HepG2 (cell line): ENCODE data around the gene ACADVL. TPM values are rescaled to one million over a fixed set of nuclear protein-coding genes. Genes with fewer than 3 reads are reported as not detected.

ENCODE experiments used
- ATRX ChIP-seq: sonication (generic); formaldehyde crosslinking; IDR thresholded peaks from 2 replicates; pipeline ENCODE4 v1.4.0; 2020; ENCODE audit warnings: missing genetic modification reagents, borderline replicate concordance
- CBX1 ChIP-seq: IDR thresholded peaks from one replicate; pipeline ENCODE4 v1.6.1; 2016; ENCODE audit warnings: antibody characterized with exemption, low read depth
- IKZF4 ChIP-seq: sonication (generic); formaldehyde crosslinking; IDR thresholded peaks from 2 replicates; pipeline ENCODE4 v1.5.1; 2020; ENCODE audit warnings: borderline replicate concordance, mild to moderate bottlenecking, low read depth, missing genetic modification reagents; ENCODE audit errors: not compliant biosample characterization
- MAFF ChIP-seq: IDR thresholded peaks from 2 replicates; pipeline ENCODE4 v1.6.1; 2011; ENCODE audit warnings: low read depth, low read length, improper control_type of control experiment
- MAFK ChIP-seq, 2 experiments: IDR thresholded peaks in 1 of 2; conservative IDR thresholded peaks in 1 of 2; 2 replicates each; pipeline ENCODE4 v1.6.1; 2011; ENCODE audit warnings: improper control_type of control experiment in 2 of 2, low read length in 2 of 2
- MTF1 ChIP-seq: sonication (generic); formaldehyde crosslinking; IDR thresholded peaks from 2 replicates; pipeline ENCODE4 v1.5.0; 2020; ENCODE audit warnings: missing genetic modification reagents
- NONO ChIP-seq, 2 experiments: fragments of 450-650 bp in 1 of 2; sonication (generic) in 1 of 2; formaldehyde crosslinking in 1 of 2; IDR thresholded peaks in 1 of 2; conservative IDR thresholded peaks in 1 of 2; 2 replicates each; pipeline versions ENCODE4 v1.6.1 to v1.8.0; 2017 to 2022; ENCODE audit warnings: mild to moderate bottlenecking in 1 of 2, missing genetic modification reagents in 1 of 2, moderate library complexity in 1 of 2
- PITX1 ChIP-seq: sonication (generic); formaldehyde crosslinking; IDR thresholded peaks from 2 replicates; pipeline ENCODE4 v1.5.1; 2020; ENCODE audit warnings: mild to moderate bottlenecking, missing genetic modification reagents
- REPIN1 ChIP-seq: sonication (generic); formaldehyde crosslinking; IDR thresholded peaks from 2 replicates; pipeline ENCODE4 v1.8.0; 2022; ENCODE audit warnings: missing genetic modification reagents, low read depth, mild to moderate bottlenecking, borderline replicate concordance
- SMYD3 ChIP-seq: sonication (generic); formaldehyde crosslinking; IDR thresholded peaks from 2 replicates; pipeline ENCODE4 v1.8.1; 2023; ENCODE audit warnings: mild to moderate bottlenecking, missing genetic modification reagents
- SNAPC2 ChIP-seq: sonication (generic); formaldehyde crosslinking; IDR thresholded peaks from 2 replicates; pipeline ENCODE4 v1.8.1; 2022; ENCODE audit warnings: mild to moderate bottlenecking, missing genetic modification reagents
- SNRNP70 ChIP-seq: fragments of 200-400 bp; formaldehyde crosslinking; IDR thresholded peaks from 2 replicates; pipeline ENCODE4 v1.6.1; 2017; ENCODE audit warnings: mild to moderate bottlenecking, low read depth, low read length, moderate library complexity
- SPEN ChIP-seq: sonication (generic); formaldehyde crosslinking; IDR thresholded peaks from 2 replicates; pipeline ENCODE4 v1.5.1; 2020; ENCODE audit warnings: low read depth, mild to moderate bottlenecking, missing genetic modification reagents
- THYN1 ChIP-seq: sonication (generic); formaldehyde crosslinking; IDR thresholded peaks from 2 replicates; pipeline ENCODE4 v1.8.1; 2023; ENCODE audit warnings: low read depth, mild to moderate bottlenecking, moderate library complexity, missing genetic modification reagents, borderline replicate concordance
- ZFP82 ChIP-seq: sonication (generic); formaldehyde crosslinking; IDR thresholded peaks from 2 replicates; pipeline ENCODE4 v1.5.1; 2020; ENCODE audit warnings: mild to moderate bottlenecking, missing genetic modification reagents, borderline replicate concordance
- ZNF260 ChIP-seq: sonication (generic); formaldehyde crosslinking; IDR thresholded peaks from 2 replicates; pipeline ENCODE4 v1.4.0; 2020; ENCODE audit warnings: missing genetic modification reagents, low read depth, mild to moderate bottlenecking, borderline replicate concordance
- ZNF644 ChIP-seq: IDR thresholded peaks from 2 replicates; pipeline ENCODE4 v1.6.1; 2016; ENCODE audit warnings: low read depth
- ZNF724P ChIP-seq: sonication (generic); formaldehyde crosslinking; IDR thresholded peaks from 2 replicates; pipeline ENCODE4 v1.8.0; 2022; ENCODE audit warnings: missing genetic modification reagents, borderline replicate concordance
- ZNF75D ChIP-seq: sonication (generic); formaldehyde crosslinking; IDR thresholded peaks from 2 replicates; pipeline ENCODE4 v1.8.1; 2023; ENCODE audit warnings: missing genetic modification reagents, mild to moderate bottlenecking, borderline replicate concordance
- ZSCAN21 ChIP-seq: sonication (generic); formaldehyde crosslinking; IDR thresholded peaks from 2 replicates; pipeline ENCODE4 v1.8.0; 2022; ENCODE audit warnings: mild to moderate bottlenecking, missing genetic modification reagents, moderate library complexity, borderline replicate concordance
- polyA plus RNA-seq, 8 experiments: library from polyadenylated mRNA; depleted of rRNA in 3 of 8; stranded (reverse) in 7 of 8; unstranded in 1 of 8; fragments of >200 nt; fragmentation: Illumina TruSeq in 4 of 8; extraction: Trizol in 4 of 8; gene quantifications; 2 replicates each; pipeline versions ENCODE4 v1.2.1 to v1.2.3, GENCODE V29; 2011 to 2016; ENCODE audit warnings: low read depth in 4 of 8, missing spikeins in 1 of 8, mixed read lengths in 1 of 8; ENCODE audit not compliant: insufficient read depth in 1 of 8
- total RNA-seq, 5 experiments: library from RNA; depleted of rRNA; stranded (reverse); fragments of >200 nt; fragmentation: Illumina TruSeq; extraction: Trizol; gene quantifications; 2 replicates each; pipeline ENCODE4 v1.2.3, GENCODE V29; 2016; ENCODE audit warnings: low read depth in 1 of 5
- TF ChIP-seq, protein P1 (sequence below): IDR thresholded peaks from 2 replicates; pipeline ENCODE4 v1.6.1; 2016; ENCODE audit warnings: missing compliant biosample characterization, missing genetic modification reagents, borderline replicate concordance
- TF ChIP-seq, protein P2 (sequence below): sonication (generic); formaldehyde crosslinking; IDR thresholded peaks from 2 replicates; pipeline ENCODE4 v1.8.0; 2022; ENCODE audit warnings: mild to moderate bottlenecking, missing genetic modification reagents, moderate library complexity
- TF ChIP-seq, protein P3 (sequence below): IDR thresholded peaks from 2 replicates; pipeline ENCODE4 v1.6.1; 2016
- TF ChIP-seq, protein P4 (sequence below): sonication (generic); formaldehyde crosslinking; IDR thresholded peaks from 2 replicates; pipeline ENCODE4 v1.4.0; 2020; ENCODE audit warnings: missing genetic modification reagents

The ACADVL gene
- total and polyA plus RNA-seq, 2 of the 13 experiments (the other 11 are each of a cell fraction or from before 2014, with no cell fraction given), result 219 to 412 TPM

DNA sequence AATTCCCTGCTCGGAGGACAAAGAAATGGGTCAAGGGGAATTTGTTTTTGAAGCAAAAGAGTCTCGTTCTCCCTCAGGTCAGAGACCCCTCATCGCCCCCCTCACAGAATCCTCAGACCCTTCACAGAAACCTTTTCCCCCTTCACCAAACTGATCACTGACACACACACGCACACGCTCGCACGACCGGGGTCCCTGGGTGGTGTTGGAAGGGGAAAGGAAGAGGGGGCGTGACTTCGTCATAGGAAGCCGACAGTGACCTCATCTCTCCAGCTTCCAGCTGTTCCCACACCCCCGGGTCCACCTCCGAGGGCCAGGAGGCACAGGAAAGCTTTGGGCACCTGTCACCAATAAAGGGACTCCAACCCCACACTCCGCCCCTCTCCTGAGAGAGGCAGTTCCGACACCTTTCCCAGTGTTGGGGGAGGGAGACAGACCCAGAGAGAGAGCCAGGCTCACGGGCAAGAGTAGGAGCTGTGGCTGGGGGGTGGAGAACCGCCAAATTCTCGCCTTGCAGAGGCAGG lies 41.7 kb upstream of the ACADVL start (continued):
- TF ChIP-seq MAFK (conservative IDR thresholded peaks at IDR 0.05 in 1 of 2, IDR thresholded peaks at IDR 0.05 in 1 of 2; ENCODE audit: low read length in 2 of 2) (no peak), MTF1 (no peak), CBX1 (no peak), ZNF260 (CRISPR knock-in tag) (no peak), ZNF75D (no peak), PITX1 (CRISPR knock-in tag) (peak; percentile 16; the same call in 1 of the 2 replicates), ZSCAN21 (CRISPR knock-in tag) (no peak), ZNF724P (0 out of 2 replicates have a peak, but pooled peaks have one; percentile 26), SNAPC2 (0 out of 2 replicates have a peak, but pooled peaks have one; percentile 65), ZNF644 (no peak), ATRX (CRISPR knock-in tag) (no peak), REPIN1 (peak; percentile 61; the same call in 1 of the 2 replicates), MAFF (no peak), SPEN (CRISPR knock-in tag) (peak; percentile 59; the same call in 1 of the 2 replicates), SMYD3 (CRISPR knock-in tag) (no peak), THYN1 (CRISPR knock-in tag) (no peak), IKZF4 (CRISPR knock-in tag) (no peak), NONO (IDR thresholded peaks at IDR 0.05) (no peak), NONO (CRISPR knock-in tag; conservative IDR thresholded peaks at IDR 0.05) (peak; percentile 72; the same call in 1 of the 2 replicates), SNRNP70 (no peak), ZFP82 (0 out of 2 replicates have a peak, but pooled peaks have one; percentile 58)
- TF ChIP-seq, protein P1, sequence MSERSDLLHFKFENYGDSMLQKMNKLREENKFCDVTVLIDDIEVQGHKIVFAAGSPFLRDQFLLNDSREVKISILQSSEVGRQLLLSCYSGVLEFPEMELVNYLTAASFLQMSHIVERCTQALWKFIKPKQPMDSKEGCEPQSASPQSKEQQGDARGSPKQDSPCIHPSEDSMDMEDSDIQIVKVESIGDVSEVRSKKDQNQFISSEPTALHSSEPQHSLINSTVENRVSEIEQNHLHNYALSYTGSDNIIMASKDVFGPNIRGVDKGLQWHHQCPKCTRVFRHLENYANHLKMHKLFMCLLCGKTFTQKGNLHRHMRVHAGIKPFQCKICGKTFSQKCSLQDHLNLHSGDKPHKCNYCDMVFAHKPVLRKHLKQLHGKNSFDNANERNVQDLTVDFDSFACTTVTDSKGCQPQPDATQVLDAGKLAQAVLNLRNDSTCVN, result no peak
- TF ChIP-seq, protein P2, sequence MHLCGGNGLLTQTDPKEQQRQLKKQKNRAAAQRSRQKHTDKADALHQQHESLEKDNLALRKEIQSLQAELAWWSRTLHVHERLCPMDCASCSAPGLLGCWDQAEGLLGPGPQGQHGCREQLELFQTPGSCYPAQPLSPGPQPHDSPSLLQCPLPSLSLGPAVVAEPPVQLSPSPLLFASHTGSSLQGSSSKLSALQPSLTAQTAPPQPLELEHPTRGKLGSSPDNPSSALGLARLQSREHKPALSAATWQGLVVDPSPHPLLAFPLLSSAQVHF (CRISPR knock-in tag), result no peak
- TF ChIP-seq, protein P3, sequence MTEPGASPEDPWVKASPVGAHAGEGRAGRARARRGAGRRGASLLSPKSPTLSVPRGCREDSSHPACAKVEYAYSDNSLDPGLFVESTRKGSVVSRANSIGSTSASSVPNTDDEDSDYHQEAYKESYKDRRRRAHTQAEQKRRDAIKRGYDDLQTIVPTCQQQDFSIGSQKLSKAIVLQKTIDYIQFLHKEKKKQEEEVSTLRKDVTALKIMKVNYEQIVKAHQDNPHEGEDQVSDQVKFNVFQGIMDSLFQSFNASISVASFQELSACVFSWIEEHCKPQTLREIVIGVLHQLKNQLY (CRISPR knock-in tag), result no peak
- TF ChIP-seq, protein P4, sequence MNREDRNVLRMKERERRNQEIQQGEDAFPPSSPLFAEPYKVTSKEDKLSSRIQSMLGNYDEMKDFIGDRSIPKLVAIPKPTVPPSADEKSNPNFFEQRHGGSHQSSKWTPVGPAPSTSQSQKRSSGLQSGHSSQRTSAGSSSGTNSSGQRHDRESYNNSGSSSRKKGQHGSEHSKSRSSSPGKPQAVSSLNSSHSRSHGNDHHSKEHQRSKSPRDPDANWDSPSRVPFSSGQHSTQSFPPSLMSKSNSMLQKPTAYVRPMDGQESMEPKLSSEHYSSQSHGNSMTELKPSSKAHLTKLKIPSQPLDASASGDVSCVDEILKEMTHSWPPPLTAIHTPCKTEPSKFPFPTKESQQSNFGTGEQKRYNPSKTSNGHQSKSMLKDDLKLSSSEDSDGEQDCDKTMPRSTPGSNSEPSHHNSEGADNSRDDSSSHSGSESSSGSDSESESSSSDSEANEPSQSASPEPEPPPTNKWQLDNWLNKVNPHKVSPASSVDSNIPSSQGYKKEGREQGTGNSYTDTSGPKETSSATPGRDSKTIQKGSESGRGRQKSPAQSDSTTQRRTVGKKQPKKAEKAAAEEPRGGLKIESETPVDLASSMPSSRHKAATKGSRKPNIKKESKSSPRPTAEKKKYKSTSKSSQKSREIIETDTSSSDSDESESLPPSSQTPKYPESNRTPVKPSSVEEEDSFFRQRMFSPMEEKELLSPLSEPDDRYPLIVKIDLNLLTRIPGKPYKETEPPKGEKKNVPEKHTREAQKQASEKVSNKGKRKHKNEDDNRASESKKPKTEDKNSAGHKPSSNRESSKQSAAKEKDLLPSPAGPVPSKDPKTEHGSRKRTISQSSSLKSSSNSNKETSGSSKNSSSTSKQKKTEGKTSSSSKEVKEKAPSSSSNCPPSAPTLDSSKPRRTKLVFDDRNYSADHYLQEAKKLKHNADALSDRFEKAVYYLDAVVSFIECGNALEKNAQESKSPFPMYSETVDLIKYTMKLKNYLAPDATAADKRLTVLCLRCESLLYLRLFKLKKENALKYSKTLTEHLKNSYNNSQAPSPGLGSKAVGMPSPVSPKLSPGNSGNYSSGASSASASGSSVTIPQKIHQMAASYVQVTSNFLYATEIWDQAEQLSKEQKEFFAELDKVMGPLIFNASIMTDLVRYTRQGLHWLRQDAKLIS (CRISPR knock-in tag), result peak; percentile 90
